ENCODE measurements around the gene GDF7. TPM values are rescaled to one million over a fixed set of nuclear protein-coding genes. Genes with fewer than 3 reads are reported as not detected.

GDF7 gene
- total and polyA plus RNA-seq, 2 of the 8 experiments (the other 6 are each of a cell fraction or from before 2014, with no cell fraction given) = 0.04 to 0.06 TPM

DNA sequence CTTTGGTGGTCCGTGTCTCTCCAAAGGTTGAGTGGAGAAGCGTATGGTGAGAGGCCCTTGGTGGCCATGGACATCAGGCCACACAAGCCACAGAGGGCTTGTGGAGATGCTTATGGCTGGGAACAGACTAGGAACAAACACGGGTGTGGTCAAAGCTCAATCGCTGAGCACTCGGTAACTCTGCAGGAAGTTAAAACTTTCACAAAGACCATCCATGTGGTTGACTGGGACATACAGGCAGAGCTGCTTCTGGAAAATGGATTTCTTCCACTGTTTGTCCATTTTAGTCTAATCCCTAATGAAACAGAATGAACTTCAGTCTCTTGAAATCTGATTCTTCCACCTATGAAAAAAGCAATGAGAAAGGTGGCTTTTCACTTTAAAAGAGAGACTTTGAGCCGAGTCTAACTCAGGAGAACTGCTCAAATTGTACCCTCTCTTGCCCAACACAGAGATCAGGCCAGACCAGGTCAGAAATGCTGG, 17.7 kb downstream of the GDF7 start (continued):
- no peak for TF ChIP-seq SRF (IDR thresholded peaks at IDR 0.05; ENCODE audit: low read depth, low read length)
- TF ChIP-seq, protein P1, sequence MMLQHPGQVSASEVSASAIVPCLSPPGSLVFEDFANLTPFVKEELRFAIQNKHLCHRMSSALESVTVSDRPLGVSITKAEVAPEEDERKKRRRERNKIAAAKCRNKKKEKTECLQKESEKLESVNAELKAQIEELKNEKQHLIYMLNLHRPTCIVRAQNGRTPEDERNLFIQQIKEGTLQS (IDR thresholded peaks at IDR 0.05; ENCODE audit: insufficient read depth, low read depth, low read length) = no peak
- no peak for TF ChIP-seq JUN (IDR thresholded peaks at IDR 0.05; ENCODE audit: low read depth, low read length)
- TF ChIP-seq HDAC6 (IDR thresholded peaks at IDR 0.05; ENCODE audit: low read depth, low read length) = no peak
- no peak for TF ChIP-seq RBBP5 (IDR thresholded peaks at IDR 0.05; ENCODE audit: borderline replicate concordance, low read depth, low read length)

All from H1 (cell line).